Inflammatory macrophage treated with lipopolysaccharide for 4 hours (primary cell): ENCODE results near the gene WDR11.

Experiments
- DNase-seq: peaks from one replicate; pipeline ENCODE4 v3.0.0-alpha.2; 2020

WDR11 gene

DNA sequence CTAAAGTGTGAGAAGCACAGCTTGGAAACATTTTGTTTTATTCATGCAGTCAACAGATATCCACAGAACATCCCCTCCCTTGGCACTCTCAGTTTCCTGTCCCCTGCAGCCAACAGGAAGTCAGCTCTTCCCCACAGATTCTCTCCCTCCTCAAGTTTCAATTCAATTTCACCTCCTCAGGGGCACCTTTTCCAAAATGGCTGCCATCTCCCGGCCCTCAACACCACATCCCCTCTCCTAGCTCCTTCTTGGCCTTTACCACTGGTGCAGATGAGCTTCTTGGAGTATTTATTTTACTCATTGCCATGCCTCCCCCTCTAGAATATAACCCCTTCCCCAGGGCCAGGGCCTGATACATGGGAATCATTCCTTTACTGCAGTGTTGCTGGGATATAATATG lies 94.0 kb downstream of the WDR11 start:
- DNase-seq, result no peak

DNA sequence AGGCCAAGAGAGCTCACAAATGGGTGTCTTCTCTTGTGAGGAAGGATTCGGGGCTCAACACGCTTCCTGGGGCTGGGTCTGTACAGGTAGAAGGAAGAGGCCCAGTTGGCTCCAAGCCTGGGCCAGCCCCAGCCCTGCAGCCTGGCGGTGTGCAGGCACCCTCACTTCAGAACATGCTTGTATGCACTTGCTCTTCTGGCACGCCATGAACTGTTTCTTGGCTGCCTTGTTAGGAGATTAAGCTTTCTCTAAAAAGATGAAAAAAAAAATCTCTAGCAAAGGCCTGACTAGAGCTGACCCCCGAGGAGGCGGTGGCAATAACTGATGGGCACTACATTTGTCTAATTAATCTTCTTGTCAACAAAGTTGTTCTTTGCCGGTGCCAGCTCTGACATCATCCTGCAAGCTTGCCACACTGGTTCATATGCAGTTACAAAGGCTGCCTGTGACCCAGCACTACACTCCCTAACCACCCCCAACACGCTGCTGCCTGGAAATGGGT lies 94.7 kb downstream of the WDR11 start:
- DNase-seq, result no peak

DNA sequence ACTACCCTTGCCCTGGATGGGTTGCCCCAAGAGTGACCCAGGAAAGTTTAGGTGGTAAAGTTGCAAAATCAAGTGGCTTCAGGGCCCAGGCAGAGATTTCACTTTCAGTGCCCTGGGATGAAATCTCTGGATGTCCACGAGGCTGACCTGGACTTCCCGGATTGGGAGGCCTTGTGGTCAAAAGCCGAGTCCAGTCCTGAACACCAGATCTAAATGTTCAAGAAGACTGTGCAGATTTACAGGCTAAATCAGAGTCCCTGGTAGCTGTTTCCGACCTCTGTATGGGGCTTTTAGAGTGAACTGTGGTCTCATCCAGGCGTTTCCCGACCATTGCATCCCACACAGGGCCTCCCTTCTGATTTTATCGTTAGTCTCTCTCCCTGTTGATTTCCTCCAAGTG lies 95.3 kb downstream of the WDR11 start:
- no peak for DNase-seq

DNA sequence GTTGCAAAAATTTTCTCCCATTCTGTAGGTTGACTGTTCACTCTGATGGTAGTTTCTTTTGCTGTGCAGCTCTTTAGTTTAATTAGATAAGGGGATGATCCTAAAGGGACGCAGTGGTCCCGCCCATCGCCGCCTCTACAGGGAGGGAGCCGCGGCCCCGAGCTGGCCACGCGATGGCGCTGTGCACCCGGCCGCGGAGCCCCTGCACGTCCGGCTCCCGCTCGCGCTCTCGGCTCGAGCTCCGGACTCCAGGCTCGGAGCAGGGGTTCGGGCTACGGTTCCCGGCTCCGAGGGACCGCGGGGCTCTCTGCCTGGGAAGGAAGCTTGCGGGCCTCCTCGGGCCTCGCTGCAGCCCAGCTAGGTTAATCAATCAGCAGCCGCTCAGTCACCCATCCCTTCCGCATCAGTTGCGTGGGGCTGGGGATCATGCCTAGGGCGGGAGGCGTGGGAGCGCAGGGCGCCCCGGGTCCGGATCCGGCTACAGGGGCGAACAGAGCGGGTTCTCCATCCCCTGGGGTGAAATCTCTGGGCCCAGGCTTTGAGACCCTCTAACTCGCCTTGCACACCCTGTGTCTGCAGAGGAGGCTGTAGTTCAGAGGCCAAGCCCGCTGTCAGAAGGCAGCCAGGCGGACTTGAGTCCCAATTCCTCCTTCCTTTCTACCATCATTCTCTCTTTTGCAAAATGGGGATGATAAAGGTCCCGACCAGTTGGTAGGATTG lies 97.9 kb downstream of the WDR11 start:
- peak; percentile 40 for DNase-seq

DNA sequence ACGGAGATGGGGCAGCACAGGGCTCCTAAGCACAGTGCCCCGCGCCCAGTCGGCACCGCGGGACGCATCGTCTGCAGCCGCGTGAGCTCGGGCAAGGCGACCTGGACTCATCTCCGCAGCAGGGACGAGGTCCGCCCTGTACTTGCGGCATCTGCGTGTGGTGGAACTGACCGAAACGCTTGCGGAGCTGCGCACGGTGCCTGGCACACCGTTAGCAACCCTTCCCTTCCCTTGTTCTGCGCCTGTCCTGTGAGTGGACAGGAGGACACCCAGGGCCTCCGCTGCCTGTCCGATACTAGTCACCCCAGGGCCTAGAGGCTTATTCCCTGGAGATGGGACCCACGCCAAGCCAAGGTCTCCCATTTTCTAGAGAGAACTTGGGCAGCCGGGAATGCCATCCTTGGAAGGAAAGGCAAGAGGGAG lies 98.5 kb downstream of the WDR11 start:
- no peak for DNase-seq

DNA sequence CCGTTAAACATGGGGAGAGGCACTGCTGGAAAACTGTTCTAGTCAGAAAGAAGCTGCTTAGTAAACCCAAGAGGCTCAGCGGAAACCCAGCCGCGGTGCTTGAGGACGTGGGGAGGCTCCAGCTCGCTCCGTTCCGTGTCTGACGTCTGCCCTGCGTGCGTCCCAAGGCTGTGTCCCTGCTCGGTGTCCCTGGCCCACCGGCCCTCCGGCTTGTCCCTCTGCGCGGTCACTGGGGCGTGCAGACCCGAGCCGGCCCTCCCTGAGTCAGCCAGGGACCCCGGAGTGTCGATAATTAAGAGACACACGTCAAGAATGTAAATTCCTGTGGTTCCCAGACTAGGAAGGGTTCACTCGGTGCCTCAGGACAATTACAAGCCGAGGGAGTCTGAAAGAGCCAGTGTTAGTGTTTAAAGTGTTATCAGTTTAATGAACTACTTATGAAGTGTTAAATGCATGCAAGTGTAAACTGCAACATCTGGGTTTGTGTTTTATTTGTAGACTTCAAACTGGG lies 98.9 kb downstream of the WDR11 start:
- DNase-seq, result no peak

DNA sequence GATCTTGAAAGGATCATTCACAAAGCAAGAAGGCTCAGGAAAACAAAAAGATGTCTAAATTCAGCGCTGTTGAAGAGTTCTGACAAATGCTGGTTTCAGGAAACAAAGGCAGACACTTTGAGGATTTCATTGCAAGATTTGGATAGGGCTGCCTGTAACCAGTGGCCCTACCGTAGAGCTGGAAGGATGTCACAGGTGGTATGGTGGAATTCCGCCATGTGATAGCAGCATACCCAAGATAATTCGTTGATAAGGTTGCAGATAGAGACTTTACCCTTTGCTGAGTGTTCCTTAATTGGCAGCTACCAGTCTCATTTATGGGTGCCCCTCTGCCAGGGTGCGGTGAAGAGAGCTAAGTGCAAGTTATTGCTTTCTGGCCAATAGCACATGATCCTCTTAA lies 100.1 kb downstream of the WDR11 start:
- DNase-seq, result no peak

DNA sequence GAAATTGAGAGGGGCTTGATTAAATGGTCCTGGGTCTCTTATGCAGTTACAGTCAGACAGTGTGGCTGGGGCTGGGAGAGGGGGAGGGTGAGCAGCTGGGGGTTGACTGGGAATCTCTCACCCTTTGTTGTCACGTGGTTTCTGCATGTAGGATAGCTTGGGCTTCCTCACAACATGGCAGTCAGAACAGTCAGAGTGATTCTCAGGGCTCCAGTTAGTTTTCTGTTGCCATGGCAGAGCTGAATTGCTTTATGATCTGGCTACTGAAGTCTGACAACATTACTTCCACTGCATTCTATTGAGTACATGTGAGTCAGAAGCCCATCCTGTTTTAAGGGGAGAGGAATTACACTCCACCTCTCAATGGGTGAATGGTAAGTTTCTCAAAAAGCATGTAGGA lies 102.7 kb downstream of the WDR11 start:
- DNase-seq, result no peak
